Activated T-helper 9 cell treated with anti-CD3 and anti-CD28 coated beads, Interleukin-2, amount 50 U/mL, for 16 hours (primary cell): ENCODE data around the gene ANLN.

ENCODE experiments used
- DNase-seq: peaks from one replicate; pipeline ENCODE4 v3.0.0-alpha.2; 2020; ENCODE audit warnings: low read depth

ANLN gene, protein sequence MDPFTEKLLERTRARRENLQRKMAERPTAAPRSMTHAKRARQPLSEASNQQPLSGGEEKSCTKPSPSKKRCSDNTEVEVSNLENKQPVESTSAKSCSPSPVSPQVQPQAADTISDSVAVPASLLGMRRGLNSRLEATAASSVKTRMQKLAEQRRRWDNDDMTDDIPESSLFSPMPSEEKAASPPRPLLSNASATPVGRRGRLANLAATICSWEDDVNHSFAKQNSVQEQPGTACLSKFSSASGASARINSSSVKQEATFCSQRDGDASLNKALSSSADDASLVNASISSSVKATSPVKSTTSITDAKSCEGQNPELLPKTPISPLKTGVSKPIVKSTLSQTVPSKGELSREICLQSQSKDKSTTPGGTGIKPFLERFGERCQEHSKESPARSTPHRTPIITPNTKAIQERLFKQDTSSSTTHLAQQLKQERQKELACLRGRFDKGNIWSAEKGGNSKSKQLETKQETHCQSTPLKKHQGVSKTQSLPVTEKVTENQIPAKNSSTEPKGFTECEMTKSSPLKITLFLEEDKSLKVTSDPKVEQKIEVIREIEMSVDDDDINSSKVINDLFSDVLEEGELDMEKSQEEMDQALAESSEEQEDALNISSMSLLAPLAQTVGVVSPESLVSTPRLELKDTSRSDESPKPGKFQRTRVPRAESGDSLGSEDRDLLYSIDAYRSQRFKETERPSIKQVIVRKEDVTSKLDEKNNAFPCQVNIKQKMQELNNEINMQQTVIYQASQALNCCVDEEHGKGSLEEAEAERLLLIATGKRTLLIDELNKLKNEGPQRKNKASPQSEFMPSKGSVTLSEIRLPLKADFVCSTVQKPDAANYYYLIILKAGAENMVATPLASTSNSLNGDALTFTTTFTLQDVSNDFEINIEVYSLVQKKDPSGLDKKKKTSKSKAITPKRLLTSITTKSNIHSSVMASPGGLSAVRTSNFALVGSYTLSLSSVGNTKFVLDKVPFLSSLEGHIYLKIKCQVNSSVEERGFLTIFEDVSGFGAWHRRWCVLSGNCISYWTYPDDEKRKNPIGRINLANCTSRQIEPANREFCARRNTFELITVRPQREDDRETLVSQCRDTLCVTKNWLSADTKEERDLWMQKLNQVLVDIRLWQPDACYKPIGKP

GRCh38 chr7:36389371-36390198 is at the start of gene ANLN:
Gene ANLN (plus strand): TSS chr7:36389862. CDS start chr7:36390027, 165 bp downstream.
- DNase-seq = peak; percentile 78

DNA sequence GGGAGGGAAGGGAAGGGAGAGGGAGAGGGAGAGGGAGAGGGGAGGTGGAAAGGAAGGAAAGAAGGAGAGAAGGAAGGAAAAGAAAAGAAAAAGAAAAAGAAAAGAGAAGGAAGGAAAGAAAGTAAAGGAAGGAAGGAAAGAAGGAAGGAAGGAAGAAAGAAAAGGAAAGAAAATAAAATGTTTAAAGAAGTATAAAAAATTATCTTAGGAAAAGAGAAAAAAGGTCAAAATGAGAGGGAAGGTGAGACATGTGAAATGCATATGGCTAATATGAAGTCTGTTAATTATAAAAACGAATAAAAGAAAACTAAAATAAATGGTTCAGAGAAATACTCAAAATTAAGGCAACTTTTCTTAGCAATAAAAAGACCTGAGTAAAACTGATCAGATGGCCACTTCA is 46.1 kb upstream of the ANLN start:
- DNase-seq = no peak

GRCh38 chr7:36344622-36345021 is 45.0 kb upstream of the ANLN start:
- no peak for DNase-seq

- no peak for DNase-seq
Measured at GRCh38 chr7:36346260-36346831, 43.3 kb upstream of the ANLN start.

- no peak for DNase-seq
Measured at GRCh38 chr7:36348256-36348655, 41.4 kb upstream of the ANLN start.

GRCh38 chr7:36348771-36349170 is 40.9 kb upstream of the ANLN start:
- no peak for DNase-seq

GRCh38 chr7:36349626-36350025 is 40.0 kb upstream of the ANLN start:
- no peak for DNase-seq

DNA sequence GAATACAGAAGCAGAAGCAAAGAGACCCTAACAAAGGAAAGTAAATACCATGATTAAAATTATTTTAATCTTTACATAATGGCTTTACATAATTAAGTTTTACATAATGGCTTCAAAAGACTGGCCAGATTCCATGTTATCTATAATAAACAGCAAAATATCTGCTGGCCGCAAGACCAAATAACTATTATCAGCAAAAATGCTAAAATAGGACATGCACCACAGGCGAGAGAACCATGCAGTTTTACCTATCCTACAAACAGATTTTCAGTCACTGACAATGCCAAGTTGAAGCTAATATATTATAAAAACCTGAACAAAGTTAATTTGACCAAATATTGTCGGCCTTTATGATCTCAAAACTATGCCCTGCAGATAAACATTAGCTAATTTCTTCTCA is 34.2 kb upstream of the ANLN start:
- DNase-seq = no peak

DNA sequence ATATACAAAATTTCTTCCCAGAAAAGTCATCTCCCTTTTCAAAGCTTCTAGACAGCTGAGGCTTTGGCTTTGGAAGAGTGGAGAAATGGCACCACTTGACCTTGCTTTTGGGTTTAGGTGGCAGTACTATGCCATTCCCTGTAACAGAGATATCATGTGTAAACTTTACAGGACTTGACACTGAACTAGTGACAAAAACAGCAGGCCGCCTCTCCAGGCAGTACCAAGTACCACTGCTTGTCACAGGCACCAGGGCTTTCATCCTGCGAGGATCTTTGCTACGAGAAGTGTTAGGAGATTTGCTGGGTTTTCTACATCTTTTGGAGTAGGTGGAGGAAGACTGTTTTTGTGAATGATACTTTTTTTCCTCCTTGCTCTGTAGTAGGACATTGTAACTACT is 32.6 kb upstream of the ANLN start:
- DNase-seq = no peak

DNA sequence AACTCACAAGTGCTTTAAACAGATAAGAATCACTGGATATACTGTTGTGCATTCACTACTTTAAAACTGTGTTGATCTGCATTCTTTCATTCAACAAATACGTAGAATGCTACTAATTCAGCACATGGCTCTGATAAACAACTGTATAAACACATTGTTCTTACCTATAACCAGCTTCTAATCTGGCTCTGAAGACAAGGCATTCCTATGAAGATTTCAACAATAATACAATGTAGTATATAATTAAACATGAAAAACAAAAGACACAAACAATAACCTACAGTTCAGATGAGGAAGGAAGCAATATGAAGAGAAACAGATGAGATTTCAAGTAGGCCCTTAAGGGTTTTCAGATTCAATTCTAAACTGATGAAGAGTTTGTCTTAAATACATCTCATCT is 31.1 kb upstream of the ANLN start:
- no peak for DNase-seq

- no peak for DNase-seq
Measured at GRCh38 chr7:36360244-36360643, 29.4 kb upstream of the ANLN start.

DNA sequence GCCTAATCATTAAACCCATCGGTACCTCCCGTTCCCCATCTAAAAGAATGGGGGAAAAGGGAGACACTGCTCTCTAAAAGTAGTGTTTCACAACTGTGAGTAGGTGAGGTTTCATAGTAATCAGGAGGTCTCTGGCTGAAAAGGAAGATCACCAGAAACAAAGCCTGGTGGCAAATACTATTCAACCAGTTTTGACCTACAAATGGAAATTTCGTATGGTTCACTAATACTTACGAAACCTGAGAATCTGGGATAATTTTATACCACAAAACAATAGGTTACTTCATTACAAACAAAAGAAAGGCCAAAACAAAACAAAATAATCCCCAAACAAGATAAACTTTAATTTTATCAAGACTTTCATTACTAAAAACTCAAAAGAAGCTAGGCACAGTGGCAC is 28.4 kb upstream of the ANLN start:
- no peak for DNase-seq

DNA sequence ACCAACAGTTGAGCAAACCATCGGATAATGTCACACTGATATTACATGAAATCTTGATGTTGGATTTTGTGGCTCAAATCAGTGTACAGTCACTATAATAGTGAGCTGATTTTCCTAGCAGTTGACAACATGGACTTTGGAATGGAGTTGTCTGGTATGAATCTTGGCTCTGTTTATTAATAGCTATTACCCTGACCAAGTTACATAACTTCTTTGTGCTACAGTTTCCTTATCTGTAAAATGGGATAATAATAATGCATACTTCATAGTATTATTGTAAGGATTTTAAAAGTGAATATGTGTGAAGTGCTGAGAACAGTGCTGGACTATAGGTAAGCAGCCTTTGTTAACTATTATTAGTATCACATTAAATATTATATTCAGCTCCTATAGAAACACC is 26.1 kb upstream of the ANLN start:
- DNase-seq = no peak

GRCh38 chr7:36366005-36366717 is 23.5 kb upstream of the ANLN start:
- DNase-seq = no peak

DNA sequence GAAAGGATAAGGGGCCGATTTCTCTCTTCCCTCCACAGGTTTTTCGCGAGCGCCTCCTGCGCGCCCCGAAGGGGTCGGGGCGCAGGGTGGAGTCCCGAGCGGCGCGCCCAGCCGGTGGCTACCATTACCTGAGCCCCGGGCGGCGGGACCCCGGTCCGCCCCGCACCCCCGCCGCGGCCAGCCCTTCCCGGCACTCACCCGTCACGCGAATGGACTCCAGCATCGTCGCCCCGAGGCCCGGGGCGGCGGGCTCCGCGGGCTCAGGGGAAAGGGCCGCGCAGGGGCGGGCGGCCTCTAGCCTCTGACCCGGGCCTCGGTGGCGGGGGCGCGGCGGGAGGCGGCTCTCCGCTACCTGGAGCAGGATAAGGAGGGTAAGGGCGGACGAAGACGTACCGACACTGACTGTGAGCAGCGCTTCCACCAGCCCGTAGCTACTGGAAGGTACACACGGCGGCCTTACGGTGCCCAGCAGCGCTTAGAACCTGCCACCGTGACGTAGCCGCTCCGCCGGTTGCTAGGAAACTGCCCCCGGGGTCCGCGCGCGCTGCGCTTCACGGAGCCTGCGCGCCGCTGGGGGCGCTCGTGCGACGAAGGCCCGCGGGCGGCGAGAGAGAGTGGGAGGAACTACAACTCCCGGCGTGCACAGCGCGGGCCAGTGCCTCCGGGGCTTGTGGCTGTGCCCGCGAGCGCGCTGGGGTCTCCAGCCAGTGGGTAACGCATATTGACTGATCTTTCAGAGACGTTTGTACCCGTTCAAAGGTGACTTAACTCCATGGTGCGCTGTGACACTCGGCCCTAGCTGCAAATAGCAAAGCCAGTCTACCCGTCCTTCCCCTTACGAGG is 22.7 kb upstream of the ANLN start:
- peak; percentile 86 for DNase-seq

- DNase-seq = no peak
Measured at GRCh38 chr7:36367561-36368077, 22.0 kb upstream of the ANLN start.

DNA sequence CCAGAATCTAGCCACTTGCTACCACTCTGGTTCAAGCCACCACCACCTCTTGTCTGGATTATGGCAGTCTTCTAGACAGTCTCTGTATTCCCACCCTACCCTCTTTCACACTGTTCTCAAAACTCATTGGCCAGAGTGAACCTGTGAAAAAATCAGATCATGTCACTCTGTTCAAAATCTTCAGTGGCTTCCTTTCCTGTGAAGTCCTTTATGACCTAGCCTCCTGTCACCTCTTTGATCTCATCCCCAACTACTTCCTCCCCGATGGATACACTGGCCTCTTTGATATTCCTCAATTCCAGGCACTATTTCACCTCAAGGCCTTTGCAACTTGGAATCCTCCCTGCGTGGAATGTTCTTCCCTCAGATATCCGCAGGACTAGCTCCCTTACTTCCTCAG is 21.2 kb upstream of the ANLN start:
- DNase-seq = no peak

- no peak for DNase-seq
Measured at GRCh38 chr7:36369171-36369570, 20.5 kb upstream of the ANLN start.

DNA sequence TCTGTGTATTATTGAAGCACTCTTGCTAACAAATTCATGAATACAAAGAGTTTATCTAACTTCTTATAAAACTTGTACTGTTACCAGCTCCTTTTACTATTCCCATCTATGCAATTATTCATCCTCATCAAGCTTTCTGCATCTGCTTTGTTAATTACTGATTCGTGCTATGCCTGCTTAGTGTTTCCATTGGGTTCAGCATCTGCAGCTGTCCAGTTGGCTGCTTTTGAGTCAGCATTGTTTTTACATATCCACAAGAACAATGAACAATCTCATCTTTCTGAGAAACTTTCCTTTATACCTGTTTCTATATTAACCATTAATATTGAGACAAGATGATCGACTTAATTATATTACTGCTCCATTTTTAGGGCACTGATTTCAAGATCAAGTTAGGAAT is 19.6 kb upstream of the ANLN start:
- no peak for DNase-seq

DNA sequence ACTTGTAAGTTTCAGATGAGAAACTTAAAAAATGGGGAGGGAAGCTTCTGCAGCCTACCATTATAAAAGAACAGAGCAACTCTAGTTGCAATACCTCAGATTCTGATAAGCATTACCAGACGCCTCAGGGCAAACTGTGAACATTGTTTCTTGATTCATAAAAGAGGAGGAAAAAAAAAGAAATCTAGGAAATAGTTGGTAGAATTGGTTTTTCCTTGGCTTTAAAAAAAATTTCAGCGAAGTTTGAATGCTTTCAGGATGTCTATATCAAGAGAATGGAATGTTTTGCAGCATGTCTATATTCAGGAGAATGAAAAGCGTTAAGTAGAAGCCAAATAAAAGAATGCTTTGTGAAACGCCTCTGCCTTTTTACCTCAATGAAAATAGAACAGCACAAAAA is 17.5 kb upstream of the ANLN start:
- DNase-seq = no peak
